Retinal pigment epithelial cell (primary cell): Measurements from ENCODE around the gene CC2D1B.
A peak's percentile ranks its signal among the peaks of the same experiment; 100 is the strongest.

Experiments used
- DNase-seq: peaks from one replicate; pipeline ENCODE4 v3.0.0-alpha.2; 2010; ENCODE audit warnings: low read depth
- H3K4me3 ChIP-seq: 2 replicates; pipeline ENCODE4 v1.5.1; 2011; ENCODE audit warnings: mild to moderate bottlenecking, low read length, control low read depth, moderate library complexity
- CTCF ChIP-seq: conservative IDR thresholded peaks from 2 replicates; pipeline ENCODE4 v1.5.1; 2011; ENCODE audit warnings: low read depth, low read length, control low read depth, inconsistent platforms

The CC2D1B gene

DNA sequence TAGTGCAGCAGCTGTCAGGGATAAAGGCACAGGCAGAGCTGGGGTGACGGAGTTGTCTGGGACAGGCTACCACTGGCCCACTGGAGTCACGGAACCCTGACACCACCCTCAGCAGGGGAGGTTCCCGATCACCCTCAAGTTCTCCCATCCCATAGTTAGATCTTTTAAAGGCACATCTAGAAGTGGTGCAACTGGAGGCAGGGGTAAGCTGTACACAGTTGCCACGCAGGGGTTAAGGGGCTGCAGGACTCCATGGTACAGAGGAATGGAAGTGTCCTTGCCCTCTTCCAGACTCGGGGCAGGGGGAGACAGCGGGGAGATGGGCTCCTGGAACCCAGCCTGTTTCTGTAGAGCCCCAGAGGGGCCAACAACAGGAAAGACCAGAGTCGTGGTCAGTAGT is 13.3 kb downstream of the CC2D1B start:
- DNase-seq, result no peak
- H3K4me3 ChIP-seq, result no peak overlapping the region
- TF ChIP-seq CTCF, result no peak

DNA sequence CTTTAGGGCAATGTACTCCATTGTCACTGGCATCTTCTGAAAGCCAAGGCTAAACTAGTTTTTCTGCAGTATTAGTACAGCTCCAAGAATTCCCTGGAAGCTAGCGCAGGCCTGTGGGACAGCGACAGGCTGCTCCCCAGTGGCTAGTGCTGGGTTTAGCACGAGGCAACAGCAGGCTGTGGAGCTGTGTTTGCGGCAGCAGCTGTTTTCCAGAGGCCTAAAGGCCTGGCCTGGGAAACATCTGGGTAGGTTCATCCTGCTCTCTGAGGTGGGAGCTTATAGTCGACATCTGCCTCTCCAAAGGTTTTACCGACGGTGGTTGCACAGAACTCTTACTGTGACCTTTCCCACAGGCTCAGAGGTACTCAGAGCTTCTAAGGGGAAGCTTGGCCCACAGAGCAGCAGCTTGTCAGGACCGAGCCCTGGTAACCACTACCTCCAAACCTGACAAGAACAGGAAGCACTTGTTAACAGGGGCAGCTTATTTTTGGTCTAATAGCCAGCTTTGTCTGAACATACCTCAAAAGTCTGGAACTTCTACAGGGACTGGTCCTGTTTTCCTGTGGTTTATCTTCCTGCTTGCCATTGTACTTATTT is 17.2 kb downstream of the CC2D1B start:
- no peak overlapping the region for H3K4me3 ChIP-seq
- peak; percentile 52 for TF ChIP-seq CTCF
- DNase-seq, result no peak

DNA sequence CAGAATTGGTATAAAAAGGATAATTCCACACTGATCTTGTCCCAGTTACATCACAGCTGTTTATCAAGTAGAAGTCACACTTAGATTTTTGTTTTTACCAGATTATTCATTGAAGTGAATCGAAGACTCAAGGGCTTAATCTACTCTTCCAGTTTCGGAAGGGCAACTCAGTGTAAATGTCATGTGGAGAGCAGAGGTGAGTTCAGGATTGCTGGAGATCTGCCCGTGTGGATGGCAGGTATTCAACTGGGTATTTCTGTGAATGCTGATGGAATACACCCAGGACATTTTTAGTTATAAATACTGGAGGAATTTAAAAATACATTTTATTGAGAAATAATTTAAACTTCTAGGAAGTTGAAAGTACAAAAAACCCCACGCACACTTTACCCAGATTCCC is 19.4 kb downstream of the CC2D1B start:
- no peak for TF ChIP-seq CTCF

GRCh38 chr1:52345252-52345651 is 20.8 kb downstream of the CC2D1B start:
- no peak overlapping the region for H3K4me3 ChIP-seq
- no peak for TF ChIP-seq CTCF
- DNase-seq, result no peak

More for the DNA sequence above, 19.4 kb downstream of the CC2D1B start:
- no peak overlapping the region for H3K4me3 ChIP-seq
- no peak for DNase-seq

GRCh38 chr1:52343979-52344378 is 22.0 kb downstream of the CC2D1B start:
- no peak overlapping the region for H3K4me3 ChIP-seq
- no peak for TF ChIP-seq CTCF
- DNase-seq, result no peak

GRCh38 chr1:52341655-52342260 is 24.2 kb downstream of the CC2D1B start:
- DNase-seq, result no peak
- H3K4me3 ChIP-seq, result no peak overlapping the region
- TF ChIP-seq CTCF, result no peak

- no peak for TF ChIP-seq CTCF
- no peak overlapping the region for H3K4me3 ChIP-seq
- DNase-seq, result no peak
Measured at GRCh38 chr1:52337439-52337838, 28.6 kb downstream of the CC2D1B start.
